Measurements from ENCODE around the gene ZNF544.
A peak's percentile ranks its signal among the peaks of the same experiment; 100 is the strongest.
"Not testable (repeated sequence)": the region's sequence is repeated elsewhere in the genome, so short reads cannot be mapped to it uniquely, and the experiment has no call there.

ZNF544 gene

DNA sequence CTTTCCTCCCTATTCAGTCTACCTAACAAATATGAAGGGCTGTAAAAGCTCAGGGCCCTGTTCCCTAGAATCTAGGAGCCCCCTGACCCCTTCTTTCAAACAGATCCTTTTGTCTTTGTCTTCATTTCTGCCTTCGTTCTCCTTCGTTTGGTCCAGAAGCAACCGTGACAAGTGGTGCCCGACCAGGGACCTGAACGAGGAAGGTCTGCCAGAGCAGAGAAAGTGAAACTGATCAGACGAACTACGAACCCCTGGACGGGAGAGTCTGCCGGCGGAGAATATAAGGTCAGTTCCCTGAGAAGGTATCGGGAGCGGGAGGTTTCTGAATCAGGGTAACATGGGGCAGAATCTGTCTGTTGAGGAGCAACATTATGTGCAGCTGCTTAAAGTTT is 77.2 kb downstream of the ZNF544 start:
- peak in 1 of 3 donors; percentile 31 for DNase-seq

GRCh38 chr19:58307736-58308135 is 79.0 kb downstream of the ZNF544 start:
- DNase-seq = no peak

GRCh38 chr19:58310685-58311084 is 82.0 kb downstream of the ZNF544 start:
- not testable (repeated sequence) for DNase-seq

GRCh38 chr19:58311345-58311865 is 82.7 kb downstream of the ZNF544 start:
- DNase-seq = no peak
